Heart left ventricle (tissue), 16 donors: ENCODE measurements around the gene FEM1B. TPM values are rescaled to one million over a fixed set of nuclear protein-coding genes. Genes with fewer than 3 reads are reported as not detected.

Experiments used
- ATAC-seq, 4 donors: fragments of 200-7000 bp; cut with Tn5 transposase; one replicate each; pipeline ENCODE4 v1.9.1; 2020 to 2022; ENCODE audit warnings: moderate library complexity in 4 of 4, mild to moderate bottlenecking in 3 of 4, moderate number of reproducible peaks in 1 of 4
- DNase-seq, 5 donors: peaks; one replicate each; pipeline ENCODE4 v3.0.0-alpha.2; 2020
- H3K27ac ChIP-seq, 12 donors: fragments of 200-600 bp; sonication (generic) in 4 of 12; one replicate each; pipeline versions ENCODE4 v1.5.0 to v1.8.0; 2016 to 2022; ENCODE audit warnings: mild to moderate bottlenecking in 2 of 12
- H3K27me3 ChIP-seq, 9 donors: fragments of 200-600 bp; sonication (generic) in 2 of 9; one replicate each; pipeline versions ENCODE4 v1.5.1 to v1.8.0; 2016 to 2022; ENCODE audit warnings: mild to moderate bottlenecking in 3 of 9
- H3K36me3 ChIP-seq, 9 donors: fragments of 200-600 bp; sonication (generic) in 2 of 9; one replicate each; pipeline versions ENCODE4 v1.5.0 to v1.8.0; 2018 to 2022; ENCODE audit warnings: mild to moderate bottlenecking in 2 of 9
- H3K4me1 ChIP-seq, 12 donors: fragments of 200-600 bp; sonication (generic) in 4 of 12; one replicate each; pipeline versions ENCODE4 v1.5.0 to v1.8.0; 2016 to 2022; ENCODE audit warnings: mild to moderate bottlenecking in 3 of 12
- H3K4me3 ChIP-seq, 12 donors: fragments of 200-600 bp; sonication (generic) in 4 of 12; one replicate each; pipeline versions ENCODE4 v1.5.0 to v1.8.0; 2017 to 2022; ENCODE audit warnings: mild to moderate bottlenecking in 9 of 12, moderate library complexity in 4 of 12
- H3K9me3 ChIP-seq, 12 donors: fragments of 200-600 bp; sonication (generic) in 4 of 12; one replicate each; pipeline versions ENCODE4 v1.5.0 to v1.8.0; 2016 to 2022; ENCODE audit warnings: mild to moderate bottlenecking in 1 of 12
- POLR2A ChIP-seq, 2 donors: fragments of 450-650 bp; IDR thresholded peaks; one replicate each; pipeline ENCODE4 v1.6.1; 2017; ENCODE audit warnings: antibody characterized with exemption in 2 of 2, mild to moderate bottlenecking in 2 of 2, moderate library complexity in 2 of 2
- WGBS, 4 donors: extraction: QIAGEN DNeasy Blood & Tissue Kit in 2 of 4; methylation state at CpG; one replicate each; pipeline versions ENCODE4 v1.1.5 to v1.1.7; 2013 to 2018; 5-methylcytosine and 5-hydroxymethylcytosine counted together
- intact Hi-C, 10 donors: fragments of 100-400 bp; cut with DNase I; formaldehyde crosslinking; loops; one replicate each; pipeline versions ENCODE4 v1.11.1 to v1.14.2; 2022
- polyA plus RNA-seq, 2 donors: library from polyadenylated mRNA; stranded (reverse); fragments of 200-250 nt; gene quantifications; one replicate each; pipeline ENCODE4 v1.2.3, GENCODE V29; 2013
- total RNA-seq, 9 donors: library from RNA; depleted of rRNA in 2 of 9; stranded (reverse); fragments of >200 nt in 2 of 9; fragmentation: NEBNext Ultra II Directional in 3 of 9; extraction: Animal tissue kit (Norgen Biotek cat#: 25700) in 3 of 9; gene quantifications; one replicate each; pipeline versions ENCODE4 v1.1.0 to v1.2.4, GENCODE V29; 2016 to 2023
- TF ChIP-seq, protein P1 (sequence below), 12 donors: fragments of 200-600 bp; sonication (generic) in 4 of 12; IDR thresholded peaks; one replicate each; pipeline versions ENCODE4 v1.5.0 to v1.8.0; 2018 to 2022; ENCODE audit warnings: antibody characterized with exemption in 12 of 12, mild to moderate bottlenecking in 5 of 12
- donor health status: ischemic (EF 13 %, LVEDD 7.1; RV severe dilation, severe dysfunction).
- donor health status: healthy with polysubstance abuse.
- donor health status: DM: no; HTN: yes; CAD: no.
- donor health status: DM: no; HTN: no; CAD: no.
- donor health status: ischemic (EF 25% LVEDD 6.9; RV normal size, moderate dysfunction).
- donor health status: ischemic (EF 25% LVEDD 5.7; RV mildly dilated, moderate dysfunction).
- donor health status: healthy.
- donor health status: DM: yes; HTN: yes; CAD: no.
- donor health status: ischemic (EF 35%, LVEDD 5.7; RV mildly dilated, moderate dysfunction).
- donor health status: nonischemic (EF 11% LVEDD 7.7; RV severe dilation, severe dysfunction).
- donor health status: DM: yes; HTN: yes; CAD: no.
- donor health status: PGD.
- donor health status: ischemic (EF 29% LVEDD 5.4; RV normal size, mild dysfunction).
- donor health status: nonischemic (EF 23%, LVEDD 6.1; RV moderate dilation, normal function).

Gene FEM1B
- total and polyA plus RNA-seq, 11 donors = 9.3 to 94.0 (median 52.7) TPM

- H3K4me1 ChIP-seq = peaks cover 0 to 20% (median 5%) of the 10 kb centered on the region in 12 donors
- no peak for ATAC-seq
- intact Hi-C loops = no loop called here
- 91 to 95% (median 93%) methylated on average over 3 of the region's 3 CpGs for WGBS, 4 donors
- TF ChIP-seq, protein P1, sequence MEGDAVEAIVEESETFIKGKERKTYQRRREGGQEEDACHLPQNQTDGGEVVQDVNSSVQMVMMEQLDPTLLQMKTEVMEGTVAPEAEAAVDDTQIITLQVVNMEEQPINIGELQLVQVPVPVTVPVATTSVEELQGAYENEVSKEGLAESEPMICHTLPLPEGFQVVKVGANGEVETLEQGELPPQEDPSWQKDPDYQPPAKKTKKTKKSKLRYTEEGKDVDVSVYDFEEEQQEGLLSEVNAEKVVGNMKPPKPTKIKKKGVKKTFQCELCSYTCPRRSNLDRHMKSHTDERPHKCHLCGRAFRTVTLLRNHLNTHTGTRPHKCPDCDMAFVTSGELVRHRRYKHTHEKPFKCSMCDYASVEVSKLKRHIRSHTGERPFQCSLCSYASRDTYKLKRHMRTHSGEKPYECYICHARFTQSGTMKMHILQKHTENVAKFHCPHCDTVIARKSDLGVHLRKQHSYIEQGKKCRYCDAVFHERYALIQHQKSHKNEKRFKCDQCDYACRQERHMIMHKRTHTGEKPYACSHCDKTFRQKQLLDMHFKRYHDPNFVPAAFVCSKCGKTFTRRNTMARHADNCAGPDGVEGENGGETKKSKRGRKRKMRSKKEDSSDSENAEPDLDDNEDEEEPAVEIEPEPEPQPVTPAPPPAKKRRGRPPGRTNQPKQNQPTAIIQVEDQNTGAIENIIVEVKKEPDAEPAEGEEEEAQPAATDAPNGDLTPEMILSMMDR (IDR thresholded peaks at IDR 0.05) = no peak
- TF ChIP-seq POLR2A (IDR thresholded peaks at IDR 0.05) = no peak
- H3K9me3 ChIP-seq = no peaks in the 10 kb centered on the region
- H3K4me3 ChIP-seq = no peak overlapping the region
- H3K27ac ChIP-seq = no peak overlapping the region
- H3K27me3 ChIP-seq = peaks cover 0 to 9% (median 0%) of the 10 kb centered on the region in 9 donors
- no peaks in the 10 kb centered on the region for H3K36me3 ChIP-seq
- no peak for DNase-seq
These were observed 16.3 kb upstream of the FEM1B start for GRCh38 chr15:68261241-68261640.

- TF ChIP-seq POLR2A (IDR thresholded peaks at IDR 0.05) = no peak
- TF ChIP-seq, protein P1 (IDR thresholded peaks at IDR 0.05) = no peak
- no peaks in the 10 kb centered on the region for H3K36me3 ChIP-seq
- no peaks in the 10 kb centered on the region for H3K9me3 ChIP-seq
- H3K4me1 ChIP-seq = peaks cover 0 to 15% (median 5%) of the 10 kb centered on the region in 12 donors
- H3K27me3 ChIP-seq = peaks cover 0 to 9% (median 0%) of the 10 kb centered on the region in 9 donors
- 91 to 98% (median 96%) methylated on average over 3 of the region's 3 CpGs for WGBS, 4 donors
- no peak for ATAC-seq
- intact Hi-C loops = no loop called here
- H3K4me3 ChIP-seq = no peak overlapping the region
- H3K27ac ChIP-seq = no peak overlapping the region
- DNase-seq = no peak
These were observed 15.6 kb upstream of the FEM1B start for GRCh38 chr15:68261980-68262379.

- no peak for ATAC-seq
- Histone ChIP-seq H3K4me3 (no peak overlapping the region), H3K27me3 (peaks cover 0 to 9% (median 0%) of the 10 kb centered on the region in 9 donors), H3K4me1 (peaks cover 0 to 10% (median 0%) of the 10 kb centered on the region in 12 donors), H3K27ac (no peak overlapping the region), H3K9me3 (no peaks in the 10 kb centered on the region), H3K36me3 (no peaks in the 10 kb centered on the region)
- no peak for DNase-seq
- WGBS, 4 donors = 56 to 67% (median 61%) methylated on average over 5 of the region's 5 CpGs
- intact Hi-C loops = no loop called here
- no peak for TF ChIP-seq POLR2A (IDR thresholded peaks at IDR 0.05)
- TF ChIP-seq, protein P1 (IDR thresholded peaks at IDR 0.05) = no peak
These were observed 14.8 kb upstream of the FEM1B start for GRCh38 chr15:68262514-68263356.

DNA sequence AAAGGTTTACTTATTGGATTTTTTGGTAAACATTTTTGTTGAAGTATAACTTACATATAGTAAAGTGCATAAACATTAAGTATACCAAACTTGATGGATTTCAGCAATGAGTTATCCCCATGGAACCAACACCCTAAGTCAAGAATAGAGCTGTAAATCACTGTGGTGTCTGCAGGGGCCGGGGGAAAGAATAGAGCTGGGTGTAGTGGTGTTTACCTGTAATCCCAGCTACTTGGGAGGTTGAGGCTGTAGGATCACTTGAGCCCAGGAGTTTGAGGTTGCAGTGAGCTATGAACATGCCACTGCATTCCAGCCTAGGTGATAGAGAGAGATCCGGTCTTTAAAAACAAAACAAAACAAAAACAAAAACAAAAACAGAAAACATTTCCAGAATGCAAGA, 13.3 kb upstream of the FEM1B start:
- H3K27me3 ChIP-seq = peaks cover 0 to 9% (median 0%) of the 10 kb centered on the region in 9 donors
- ATAC-seq (no peak), DNase-seq (no peak)
- H3K36me3 ChIP-seq = no peaks in the 10 kb centered on the region
- TF ChIP-seq, protein P1 (IDR thresholded peaks at IDR 0.05) = no peak
- TF ChIP-seq POLR2A (IDR thresholded peaks at IDR 0.05) = no peak
- peaks cover 0 to 6% (median 0%) of the 10 kb centered on the region in 12 donors for H3K4me1 ChIP-seq
- intact Hi-C loops = no loop called here
- no peak overlapping the region for H3K4me3 ChIP-seq
- WGBS, 4 donors = 58 to 73% (median 61%) methylated on average over 2 of the region's 2 CpGs
- no peaks in the 10 kb centered on the region for H3K9me3 ChIP-seq
- H3K27ac ChIP-seq = no peak overlapping the region
